Measurements from ENCODE around the gene PKNOX2.

DNA sequence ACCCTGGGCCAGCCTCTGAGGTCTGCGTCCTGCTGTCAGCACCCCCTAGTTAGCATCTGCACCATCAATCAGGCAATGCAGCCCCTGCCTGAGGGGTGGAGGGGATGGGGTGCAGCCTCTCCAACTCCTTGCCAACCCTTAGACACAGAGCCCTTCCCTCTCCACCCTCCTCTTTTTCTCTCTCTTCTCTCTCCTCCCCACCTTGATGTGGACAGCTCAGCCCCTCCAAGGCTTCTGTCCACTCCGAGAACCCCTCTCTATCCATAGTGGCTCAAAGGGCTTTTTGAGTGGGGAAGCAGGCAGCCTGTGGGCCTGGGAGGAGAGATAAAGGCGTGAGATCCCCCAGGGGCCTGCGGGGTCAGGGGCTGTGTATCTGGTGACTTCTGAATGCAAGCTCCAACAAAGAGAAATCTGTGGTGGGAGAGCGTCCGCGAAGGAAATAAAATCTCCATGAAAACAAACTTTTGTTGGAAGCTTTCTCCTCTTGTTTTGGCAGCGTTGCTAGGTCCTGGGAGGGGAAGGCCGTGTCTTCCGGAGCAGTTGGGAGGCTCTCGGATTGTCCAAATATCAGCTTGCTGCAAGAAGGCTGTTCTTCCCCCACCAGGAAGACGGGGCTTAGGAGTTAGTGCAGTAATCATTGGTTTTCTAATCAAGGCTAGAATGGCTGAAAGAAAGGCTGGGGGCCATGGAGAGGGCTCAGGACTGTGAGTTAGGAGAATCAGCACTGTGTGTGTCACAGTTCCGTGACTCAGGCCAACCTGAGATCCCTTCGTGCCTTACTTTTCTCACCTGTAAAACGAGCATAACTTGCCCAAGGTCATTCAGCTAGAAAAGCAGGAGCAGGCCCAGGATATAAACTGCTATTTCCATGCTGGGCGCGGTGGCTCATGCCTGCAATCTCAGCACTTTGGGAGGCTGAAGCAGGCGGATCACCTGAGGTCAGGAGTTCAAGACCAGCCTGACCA, 50.3 kb downstream of the PKNOX2 start:
- no peak for TF ChIP-seq POLR2A (IDR thresholded peaks at IDR 0.05)
- TF ChIP-seq, protein P1, sequence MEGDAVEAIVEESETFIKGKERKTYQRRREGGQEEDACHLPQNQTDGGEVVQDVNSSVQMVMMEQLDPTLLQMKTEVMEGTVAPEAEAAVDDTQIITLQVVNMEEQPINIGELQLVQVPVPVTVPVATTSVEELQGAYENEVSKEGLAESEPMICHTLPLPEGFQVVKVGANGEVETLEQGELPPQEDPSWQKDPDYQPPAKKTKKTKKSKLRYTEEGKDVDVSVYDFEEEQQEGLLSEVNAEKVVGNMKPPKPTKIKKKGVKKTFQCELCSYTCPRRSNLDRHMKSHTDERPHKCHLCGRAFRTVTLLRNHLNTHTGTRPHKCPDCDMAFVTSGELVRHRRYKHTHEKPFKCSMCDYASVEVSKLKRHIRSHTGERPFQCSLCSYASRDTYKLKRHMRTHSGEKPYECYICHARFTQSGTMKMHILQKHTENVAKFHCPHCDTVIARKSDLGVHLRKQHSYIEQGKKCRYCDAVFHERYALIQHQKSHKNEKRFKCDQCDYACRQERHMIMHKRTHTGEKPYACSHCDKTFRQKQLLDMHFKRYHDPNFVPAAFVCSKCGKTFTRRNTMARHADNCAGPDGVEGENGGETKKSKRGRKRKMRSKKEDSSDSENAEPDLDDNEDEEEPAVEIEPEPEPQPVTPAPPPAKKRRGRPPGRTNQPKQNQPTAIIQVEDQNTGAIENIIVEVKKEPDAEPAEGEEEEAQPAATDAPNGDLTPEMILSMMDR (IDR thresholded peaks at IDR 0.05), result no peak
- TF ChIP-seq EP300 (IDR thresholded peaks at IDR 0.05), result no peak
- TF ChIP-seq POLR2AphosphoS5 (IDR thresholded peaks at IDR 0.05), result no peak

Data from gastroesophageal sphincter (tissue), 3 donors.